HepG2 (cell line): ENCODE data around the gene DDN. TPM values are rescaled to one million over a fixed set of nuclear protein-coding genes. Genes with fewer than 3 reads are reported as not detected.

Experiments used
- CHCHD3 ChIP-seq: sonication (generic); formaldehyde crosslinking; IDR thresholded peaks from 2 replicates; pipeline ENCODE4 v1.8.0; 2022; ENCODE audit warnings: mild to moderate bottlenecking, missing genetic modification reagents, moderate library complexity
- CTCF ChIP-seq: sonication (generic); formaldehyde crosslinking; IDR thresholded peaks from 2 replicates; pipeline ENCODE4 v1.5.0; 2020; ENCODE audit warnings: mild to moderate bottlenecking, missing genetic modification reagents, moderate library complexity
- MATR3 ChIP-seq: sonication (generic); formaldehyde crosslinking; IDR thresholded peaks from 2 replicates; pipeline ENCODE4 v1.4.0; 2020; ENCODE audit warnings: missing genetic modification reagents
- MIER3 ChIP-seq: IDR thresholded peaks from 2 replicates; pipeline ENCODE4 v1.6.1; 2016; ENCODE audit warnings: missing compliant biosample characterization, borderline replicate concordance
- NR2F1 ChIP-seq, 2 experiments: fragments of 450-650 bp in 1 of 2; formaldehyde crosslinking in 1 of 2; IDR thresholded peaks; 2 replicates each; pipeline versions ENCODE4 v1.5.0 to v1.6.1; 2016 to 2020; ENCODE audit warnings: mild to moderate bottlenecking in 1 of 2, missing compliant biosample characterization in 1 of 2, missing genetic modification reagents in 1 of 2, moderate library complexity in 1 of 2
- PAXIP1 ChIP-seq: sonication (generic); formaldehyde crosslinking; conservative IDR thresholded peaks from 2 replicates; pipeline ENCODE4 v1.4.0; 2020; ENCODE audit warnings: mild to moderate bottlenecking, missing genetic modification reagents, moderate library complexity
- PHF8 ChIP-seq: sonication (generic); formaldehyde crosslinking; IDR thresholded peaks from 2 replicates; pipeline ENCODE4 v1.5.0; 2020; ENCODE audit warnings: missing genetic modification reagents
- POGZ ChIP-seq: sonication (generic); formaldehyde crosslinking; IDR thresholded peaks from 2 replicates; pipeline ENCODE4 v1.4.0; 2020; ENCODE audit warnings: mild to moderate bottlenecking, missing genetic modification reagents
- RBM39 ChIP-seq: fragments of 200-400 bp; formaldehyde crosslinking; IDR thresholded peaks from one replicate; pipeline ENCODE4 v1.6.1; 2018; ENCODE audit warnings: antibody characterized with exemption, mild to moderate bottlenecking, low read depth, low read length; ENCODE audit not compliant: poor library complexity, severe bottlenecking
- SKIL ChIP-seq: sonication (generic); formaldehyde crosslinking; IDR thresholded peaks from 2 replicates; pipeline ENCODE4 v1.8.0; 2022; ENCODE audit warnings: missing genetic modification reagents, mild to moderate bottlenecking, moderate library complexity, borderline replicate concordance
- ZBTB4 ChIP-seq: sonication (generic); formaldehyde crosslinking; IDR thresholded peaks from 2 replicates; pipeline ENCODE4 v1.4.0; 2020; ENCODE audit warnings: missing genetic modification reagents, mild to moderate bottlenecking, borderline replicate concordance
- ZNF281 ChIP-seq: sonication (generic); formaldehyde crosslinking; IDR thresholded peaks from 2 replicates; pipeline ENCODE4 v1.4.0; 2020; ENCODE audit warnings: missing genetic modification reagents, borderline replicate concordance
- ZNF616 ChIP-seq: sonication (generic); formaldehyde crosslinking; IDR thresholded peaks from 2 replicates; pipeline ENCODE4 v1.5.0; 2020; ENCODE audit warnings: low read depth, mild to moderate bottlenecking, missing genetic modification reagents
- polyA plus RNA-seq, 8 experiments: library from polyadenylated mRNA; depleted of rRNA in 3 of 8; stranded (reverse) in 7 of 8; unstranded in 1 of 8; fragments of >200 nt; fragmentation: Illumina TruSeq in 4 of 8; extraction: Trizol in 4 of 8; gene quantifications; 2 replicates each; pipeline versions ENCODE4 v1.2.1 to v1.2.3, GENCODE V29; 2011 to 2016; ENCODE audit warnings: low read depth in 4 of 8, missing spikeins in 1 of 8, mixed read lengths in 1 of 8; ENCODE audit not compliant: insufficient read depth in 1 of 8
- total RNA-seq, 5 experiments: library from RNA; depleted of rRNA; stranded (reverse); fragments of >200 nt; fragmentation: Illumina TruSeq; extraction: Trizol; gene quantifications; 2 replicates each; pipeline ENCODE4 v1.2.3, GENCODE V29; 2016; ENCODE audit warnings: low read depth in 1 of 5

The DDN gene
- total and polyA plus RNA-seq, 2 of the 13 experiments (the other 11 are each of a cell fraction or from before 2014, with no cell fraction given) = 0.24 to 0.53 TPM

GRCh38 chr12:48997719-48998496 is 1.3 kb downstream of the DDN start (continued):
- no peak for TF ChIP-seq ZNF616 (CRISPR knock-in tag)
- no peak for TF ChIP-seq MIER3 (CRISPR knock-in tag)
- no peak; the same call in 1 of the 2 replicates for TF ChIP-seq PHF8 (CRISPR knock-in tag)
- TF ChIP-seq ZBTB4 (CRISPR knock-in tag) = peak; percentile 43; the same call in 1 of the 2 replicates
- TF ChIP-seq NR2F1 (CRISPR knock-in tag; IDR thresholded peaks at IDR 0.05) = no peak
- TF ChIP-seq MATR3 (CRISPR knock-in tag) = no peak
- no peak for TF ChIP-seq PAXIP1 (CRISPR knock-in tag)
- peak; percentile 23; the same call in 1 of the 2 replicates for TF ChIP-seq CTCF (CRISPR knock-in tag)
- no peak for TF ChIP-seq SKIL (CRISPR knock-in tag)
- no peak for TF ChIP-seq CHCHD3 (CRISPR knock-in tag)
- no peak for TF ChIP-seq ZNF281 (CRISPR knock-in tag)
- TF ChIP-seq RBM39 = no peak
- TF ChIP-seq POGZ (CRISPR knock-in tag) = no peak
